Sigmoid colon (tissue), 7 donors: Measurements from ENCODE around the gene FGF14. TPM values are rescaled to one million over a fixed set of nuclear protein-coding genes. Genes with fewer than 3 reads are reported as not detected.

ENCODE experiments used
- DNase-seq: peaks from one replicate; pipeline ENCODE4 v3.0.0-alpha.2; 2019
- H3K27ac ChIP-seq, 4 donors: fragments of 200-600 bp; sonication (generic); one replicate each; pipeline ENCODE4 v1.5.1; 2016 to 2019; ENCODE audit warnings: mild to moderate bottlenecking in 1 of 4
- H3K27me3 ChIP-seq, 3 donors: fragments of 200-600 bp; sonication (generic); one replicate each; pipeline ENCODE4 v1.5.1; 2019; ENCODE audit warnings: mild to moderate bottlenecking in 1 of 3
- H3K36me3 ChIP-seq, 4 donors: fragments of 200-600 bp; sonication (generic); one replicate each; pipeline ENCODE4 v1.5.1; 2016 to 2019
- H3K4me1 ChIP-seq, 4 donors: fragments of 200-600 bp; sonication (generic); one replicate each; pipeline ENCODE4 v1.5.1; 2017 to 2019
- H3K4me3 ChIP-seq, 4 donors: fragments of 200-600 bp; sonication (generic); one replicate each; pipeline ENCODE4 v1.5.1; 2017 to 2019; ENCODE audit warnings: mild to moderate bottlenecking in 2 of 4, moderate library complexity in 1 of 4
- H3K9me3 ChIP-seq, 4 donors: fragments of 200-600 bp in 3 of 4; sonication (generic) in 3 of 4; one replicate each; pipeline versions ENCODE4 v1.5.1 to v1.6.1; 2013 to 2019
- EP300 ChIP-seq, 4 donors: sonication (generic); formaldehyde crosslinking; IDR thresholded peaks; one replicate each; pipeline ENCODE4 v1.6.1; 2017; ENCODE audit warnings: antibody characterized with exemption in 4 of 4
- POLR2A ChIP-seq, 2 donors: fragments of 450-650 bp; IDR thresholded peaks; one replicate each; pipeline ENCODE4 v1.6.1; 2016; ENCODE audit warnings: antibody characterized with exemption in 2 of 2, mild to moderate bottlenecking in 2 of 2, moderate library complexity in 2 of 2
- POLR2AphosphoS5 ChIP-seq, 4 donors: sonication (generic); formaldehyde crosslinking; IDR thresholded peaks; one replicate each; pipeline ENCODE4 v1.6.1; 2017; ENCODE audit warnings: antibody characterized with exemption in 4 of 4
- WGBS, 2 donors: extraction: QIAGEN DNeasy Blood & Tissue Kit; methylation state at CpG; one replicate each; pipeline ENCODE4 v1.1.7; 2013; 5-methylcytosine and 5-hydroxymethylcytosine counted together
- intact Hi-C: fragments of 100-400 bp; cut with DNase I; formaldehyde crosslinking; loops from one replicate; pipeline ENCODE4 v1.15.1; 2023
- polyA plus RNA-seq, 3 donors: library from polyadenylated mRNA; stranded (reverse); fragments of 200-250 nt; gene quantifications; one replicate each; pipeline ENCODE4 v1.2.3, GENCODE V29; 2013
- total RNA-seq, 4 donors: library from RNA; depleted of rRNA; stranded (reverse); fragments of >200 nt; gene quantifications; one replicate each; pipeline ENCODE4 v1.1.0, GENCODE V29; 2016
- TF ChIP-seq, protein P1 (sequence below), 4 experiments: fragments of 450-650 bp in 3 of 4; fragments of 200-600 bp in 1 of 4; IDR thresholded peaks; one replicate each; pipeline ENCODE4 v1.5.1; 2016 to 2019; ENCODE audit warnings: antibody characterized with exemption in 4 of 4, mild to moderate bottlenecking in 3 of 4, moderate library complexity in 2 of 4
- donor health status: healthy with polysubstance abuse.
- donor health status: Bipolar disorder and iron deficiency.
- donor health status: healthy.

The FGF14 gene
- total and polyA plus RNA-seq, 7 donors = under 0.01 to 1.6 (median 1.1) TPM

GRCh38 chr13:102260256-102260655 lies 141.6 kb downstream of the FGF14 start:
- TF ChIP-seq EP300 (IDR thresholded peaks at IDR 0.05) = no peak
- TF ChIP-seq POLR2AphosphoS5 (IDR thresholded peaks at IDR 0.05) = no peak
- TF ChIP-seq, protein P1, sequence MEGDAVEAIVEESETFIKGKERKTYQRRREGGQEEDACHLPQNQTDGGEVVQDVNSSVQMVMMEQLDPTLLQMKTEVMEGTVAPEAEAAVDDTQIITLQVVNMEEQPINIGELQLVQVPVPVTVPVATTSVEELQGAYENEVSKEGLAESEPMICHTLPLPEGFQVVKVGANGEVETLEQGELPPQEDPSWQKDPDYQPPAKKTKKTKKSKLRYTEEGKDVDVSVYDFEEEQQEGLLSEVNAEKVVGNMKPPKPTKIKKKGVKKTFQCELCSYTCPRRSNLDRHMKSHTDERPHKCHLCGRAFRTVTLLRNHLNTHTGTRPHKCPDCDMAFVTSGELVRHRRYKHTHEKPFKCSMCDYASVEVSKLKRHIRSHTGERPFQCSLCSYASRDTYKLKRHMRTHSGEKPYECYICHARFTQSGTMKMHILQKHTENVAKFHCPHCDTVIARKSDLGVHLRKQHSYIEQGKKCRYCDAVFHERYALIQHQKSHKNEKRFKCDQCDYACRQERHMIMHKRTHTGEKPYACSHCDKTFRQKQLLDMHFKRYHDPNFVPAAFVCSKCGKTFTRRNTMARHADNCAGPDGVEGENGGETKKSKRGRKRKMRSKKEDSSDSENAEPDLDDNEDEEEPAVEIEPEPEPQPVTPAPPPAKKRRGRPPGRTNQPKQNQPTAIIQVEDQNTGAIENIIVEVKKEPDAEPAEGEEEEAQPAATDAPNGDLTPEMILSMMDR (IDR thresholded peaks at IDR 0.05) = no peak
- no peak for TF ChIP-seq POLR2A (IDR thresholded peaks at IDR 0.05)
- Histone ChIP-seq H3K36me3 (no peaks in the 10 kb centered on the region), H3K27me3 (no peaks in the 10 kb centered on the region), H3K27ac (no peak overlapping the region), H3K4me3 (no peak overlapping the region), H3K9me3 (no peaks in the 10 kb centered on the region), H3K4me1 (no peaks in the 10 kb centered on the region)
- WGBS, 2 donors = 81 to 88% methylated on average over 6 of the region's 6 CpGs
- no peak for DNase-seq
- intact Hi-C loops = no loop called here

DNA sequence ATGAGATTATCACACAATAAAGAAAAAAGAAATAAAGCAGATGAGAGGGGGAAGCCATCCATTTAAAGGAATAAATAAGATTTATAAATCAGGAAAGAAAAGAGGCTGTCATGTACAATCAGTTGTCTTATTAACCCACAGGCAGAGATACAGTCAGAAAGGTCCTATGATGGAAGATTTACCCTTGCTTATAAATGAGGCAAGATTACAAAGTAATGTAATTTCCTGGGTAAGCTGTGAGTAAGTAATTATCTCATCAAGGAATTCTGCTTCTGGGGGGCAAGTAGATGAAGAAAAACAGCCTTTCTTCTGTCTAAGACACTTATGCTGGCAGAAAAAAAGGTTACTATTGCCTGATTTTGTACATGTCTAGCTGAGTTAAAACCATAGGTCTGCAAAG lies 146.4 kb downstream of the FGF14 start:
- Histone ChIP-seq H3K27ac (no peak overlapping the region), H3K36me3 (no peaks in the 10 kb centered on the region), H3K4me1 (no peaks in the 10 kb centered on the region), H3K9me3 (no peaks in the 10 kb centered on the region), H3K27me3 (no peaks in the 10 kb centered on the region), H3K4me3 (no peak overlapping the region)
- DNase-seq = no peak
- intact Hi-C loops = no loop called here
- TF ChIP-seq EP300 (IDR thresholded peaks at IDR 0.05) (no peak), POLR2A (IDR thresholded peaks at IDR 0.05) (no peak), POLR2AphosphoS5 (IDR thresholded peaks at IDR 0.05) (no peak)
- TF ChIP-seq, protein P1 (IDR thresholded peaks at IDR 0.05) = no peak

GRCh38 chr13:102251817-102252216 lies 150.0 kb downstream of the FGF14 start:
- no peak for DNase-seq
- intact Hi-C loops = no loop called here
- 93 to 94% methylated on average over 3 of the region's 3 CpGs for WGBS, 2 donors
- TF ChIP-seq, protein P1 (IDR thresholded peaks at IDR 0.05) = no peak
- TF ChIP-seq POLR2A (IDR thresholded peaks at IDR 0.05) (no peak), EP300 (IDR thresholded peaks at IDR 0.05) (no peak), POLR2AphosphoS5 (IDR thresholded peaks at IDR 0.05) (no peak)
- no peak overlapping the region for H3K4me3 ChIP-seq
- no peaks in the 10 kb centered on the region for H3K9me3 ChIP-seq
- no peaks in the 10 kb centered on the region for H3K36me3 ChIP-seq
- no peak overlapping the region for H3K27ac ChIP-seq
- H3K27me3 ChIP-seq = no peaks in the 10 kb centered on the region
- no peaks in the 10 kb centered on the region for H3K4me1 ChIP-seq

- H3K4me1 ChIP-seq = no peaks in the 10 kb centered on the region
- no peak for DNase-seq
- no peaks in the 10 kb centered on the region for H3K27me3 ChIP-seq
- intact Hi-C loops = no loop called here
- no peaks in the 10 kb centered on the region for H3K9me3 ChIP-seq
- no peak overlapping the region for H3K27ac ChIP-seq
- TF ChIP-seq, protein P1 (IDR thresholded peaks at IDR 0.05) = no peak
- no peak for TF ChIP-seq POLR2AphosphoS5 (IDR thresholded peaks at IDR 0.05)
- TF ChIP-seq EP300 (IDR thresholded peaks at IDR 0.05) = no peak
- no peak for TF ChIP-seq POLR2A (IDR thresholded peaks at IDR 0.05)
- no peaks in the 10 kb centered on the region for H3K36me3 ChIP-seq
- H3K4me3 ChIP-seq = no peak overlapping the region
- WGBS, 2 donors = 82 to 90% methylated on average over 2 of the region's 2 CpGs
These were observed 151.4 kb downstream of the FGF14 start for GRCh38 chr13:102250448-102250847.

- Histone ChIP-seq H3K4me3 (no peak overlapping the region), H3K9me3 (no peaks in the 10 kb centered on the region), H3K27ac (no peak overlapping the region), H3K36me3 (no peaks in the 10 kb centered on the region), H3K27me3 (no peaks in the 10 kb centered on the region), H3K4me1 (no peaks in the 10 kb centered on the region)
- no peak for DNase-seq
- intact Hi-C loops = no loop called here
- WGBS, 2 donors = 73 to 85% methylated on average over 3 of the region's 3 CpGs
- no peak for TF ChIP-seq EP300 (IDR thresholded peaks at IDR 0.05)
- no peak for TF ChIP-seq POLR2A (IDR thresholded peaks at IDR 0.05)
- TF ChIP-seq, protein P1 (IDR thresholded peaks at IDR 0.05) = no peak
- TF ChIP-seq POLR2AphosphoS5 (IDR thresholded peaks at IDR 0.05) = no peak
These were observed 157.1 kb downstream of the FGF14 start for GRCh38 chr13:102244607-102245227.
